Neural progenitor cell (in vitro differentiated cells): ENCODE data around the gene CDH26. TPM values are rescaled to one million over a fixed set of nuclear protein-coding genes. Genes with fewer than 3 reads are reported as not detected.

Experiments used
- DNase-seq: peaks from one replicate; pipeline ENCODE4 v3.0.0-alpha.2; 2016; ENCODE audit warnings: low spot score
- H2AFZ ChIP-seq: fragments of 200-600 bp; sonication (generic); replicated peaks from 2 replicates; pipeline ENCODE4 v1.6.1; 2016; ENCODE audit warnings: antibody characterized with exemption
- H3F3A ChIP-seq: fragments of 200-600 bp; sonication (generic); 2 replicates; pipeline ENCODE4 v1.6.1; 2016; ENCODE audit warnings: antibody characterized with exemption, low read depth
- H3K27ac ChIP-seq: fragments of 200-600 bp; sonication (generic); 2 replicates; pipeline ENCODE4 v1.5.1; 2016; ENCODE audit warnings: mild to moderate bottlenecking
- H3K27me3 ChIP-seq: fragments of 200-600 bp; sonication (generic); 2 replicates; pipeline ENCODE4 v1.6.1; 2016; ENCODE audit warnings: mild to moderate bottlenecking, moderate library complexity
- H3K36me3 ChIP-seq: fragments of 200-600 bp; sonication (generic); 2 replicates; pipeline ENCODE4 v1.5.1; 2016
- H3K4me1 ChIP-seq: fragments of 200-600 bp; sonication (generic); 2 replicates; pipeline ENCODE4 v1.6.1; 2016; ENCODE audit warnings: mixed run types
- H3K4me2 ChIP-seq: fragments of 200-600 bp; sonication (generic); 2 replicates; pipeline ENCODE4 v1.6.1; 2016
- H3K4me3 ChIP-seq: fragments of 200-600 bp; sonication (generic); 2 replicates; pipeline ENCODE4 v1.5.1; 2016
- H3K79me2 ChIP-seq: fragments of 200-600 bp; sonication (generic); 2 replicates; pipeline ENCODE4 v1.6.1; 2016; ENCODE audit warnings: low read depth
- H3K9ac ChIP-seq: fragments of 200-600 bp; sonication (generic); 2 replicates; pipeline ENCODE4 v1.6.1; 2016
- H3K9me3 ChIP-seq: fragments of 200-600 bp; sonication (generic); 2 replicates; pipeline ENCODE4 v1.5.1; 2016; ENCODE audit warnings: low read depth
- H4K20me1 ChIP-seq: fragments of 200-600 bp; sonication (generic); 2 replicates; pipeline ENCODE4 v1.6.1; 2016; ENCODE audit warnings: low read depth
- H3K27ac Mint-ChIP-seq: 3 replicates; pipeline ENCODE4 v1.8.0; 2021; ENCODE audit warnings: mixed read lengths
- H3K27me3 Mint-ChIP-seq: 2 replicates; pipeline ENCODE4 v1.8.0; 2022; ENCODE audit warnings: low read depth, mild to moderate bottlenecking, inconsistent platforms, moderate library complexity, mixed read lengths; ENCODE audit not compliant: insufficient read depth
- H3K36me3 Mint-ChIP-seq: 3 replicates; pipeline ENCODE4 v1.8.0; 2021; ENCODE audit warnings: mixed read lengths
- H3K4me1 Mint-ChIP-seq: 3 replicates; pipeline ENCODE4 v1.8.0; 2021; ENCODE audit warnings: mixed read lengths
- H3K4me3 Mint-ChIP-seq: 3 replicates; pipeline ENCODE4 v1.8.0; 2021; ENCODE audit warnings: mild to moderate bottlenecking, moderate library complexity, mixed read lengths
- H3K9me3 Mint-ChIP-seq: 3 replicates; pipeline ENCODE4 v1.8.0; 2020; ENCODE audit warnings: mixed read lengths
- CTCF ChIP-seq: fragments of 200-600 bp; sonication (generic); IDR thresholded peaks from 2 replicates; pipeline ENCODE4 v1.5.1; 2017; ENCODE audit warnings: antibody characterized with exemption, mild to moderate bottlenecking
- EZH2 ChIP-seq: fragments of 200-600 bp; sonication (generic); IDR thresholded peaks from 2 replicates; pipeline ENCODE4 v1.6.1; 2017; ENCODE audit warnings: antibody characterized with exemption, mild to moderate bottlenecking, moderate library complexity
- EZH2phosphoT487 ChIP-seq: fragments of 200-600 bp; sonication (generic); IDR thresholded peaks from 2 replicates; pipeline ENCODE4 v1.6.1; 2017; ENCODE audit warnings: antibody characterized with exemption
- total RNA-seq: library from RNA; depleted of rRNA; stranded (reverse); fragments of >200 nt; gene quantifications from 2 replicates; pipeline ENCODE4 v1.2.3, GENCODE V29; 2015; ENCODE audit warnings: low replicate concordance

Gene CDH26
- total RNA-seq, 1 donor from 2014 or later = not detected

- Histone ChIP-seq H3K4me2 (peak within 1 kb of the TSS; percentile 71), H3F3A (peaks cover 17% of the 10 kb centered on the region), H3K9me3 (no peaks in the 10 kb centered on the region), H3K4me1 (peaks cover 9% of the 10 kb centered on the region), H3K9ac (no peak within 1 kb of the TSS), H4K20me1 (no peaks in the 10 kb centered on the region), H3K27me3 (peaks cover 48% of the 10 kb centered on the region), H3K36me3 (no peaks in the 10 kb centered on the region), H3K79me2 (no peaks in the 10 kb centered on the region), H3K27ac (peak within 1 kb of the TSS; percentile 13), H2AFZ (peak within 1 kb of the TSS; percentile 69), H3K4me3 (peak within 1 kb of the TSS; percentile 50)
- H3K36me3 Mint-ChIP-seq = peaks cover 11% of the 10 kb centered on the region
- no peak for TF ChIP-seq EZH2
- TF ChIP-seq EZH2phosphoT487 = peak; percentile 37
- peak; percentile 18 for TF ChIP-seq CTCF
- peak within 1 kb of the TSS; percentile 95 for H3K27ac Mint-ChIP-seq
- no peaks in the 10 kb centered on the region for H3K27me3 Mint-ChIP-seq
- peak within 1 kb of the TSS; percentile 98 for H3K4me3 Mint-ChIP-seq
- no peaks in the 10 kb centered on the region for H3K9me3 Mint-ChIP-seq
- peak; percentile 91 for DNase-seq
- H3K4me1 Mint-ChIP-seq = peaks cover 38% of the 10 kb centered on the region
Observed at GRCh38 chr20:59940129-59940955, 17.9 kb upstream of the CDH26 start, which contains the start of the genes FAM217B and PPP1R3D. Gene FAM217B, plus strand, starts transcription at chr20:59940389. Its CDS starts 3,555 bp downstream, at chr20:59943944. Gene PPP1R3D, minus strand, starts transcription at chr20:59940305. Its CDS starts 374 bp downstream, at chr20:59939931.

GRCh38 chr20:59940956-59941294, 17.3 kb upstream of the CDH26 start:
- H3K27me3 ChIP-seq = peaks cover 42% of the 10 kb centered on the region
- peaks cover 17% of the 10 kb centered on the region for H3F3A ChIP-seq
- no peak overlapping the region for H3K9ac ChIP-seq
- Mint-ChIP-seq H3K27ac (peak overlapping the region; percentile 95), H3K4me3 (peak overlapping the region; percentile 98), H3K4me1 (peaks cover 44% of the 10 kb centered on the region), H3K27me3 (no peaks in the 10 kb centered on the region), H3K9me3 (no peaks in the 10 kb centered on the region), H3K36me3 (peaks cover 11% of the 10 kb centered on the region)
- peak overlapping the region; percentile 69 for H2AFZ ChIP-seq
- no peaks in the 10 kb centered on the region for H3K9me3 ChIP-seq
- peak overlapping the region; percentile 71 for H3K4me2 ChIP-seq
- peak; percentile 54 for DNase-seq
- H3K36me3 ChIP-seq = no peaks in the 10 kb centered on the region
- H3K4me1 ChIP-seq = peaks cover 14% of the 10 kb centered on the region
- H3K79me2 ChIP-seq = no peaks in the 10 kb centered on the region
- H3K4me3 ChIP-seq = peak overlapping the region; percentile 50
- peak overlapping the region; percentile 13 for H3K27ac ChIP-seq
- TF ChIP-seq EZH2 = no peak
- no peak for TF ChIP-seq CTCF
- TF ChIP-seq EZH2phosphoT487 = no peak
- H4K20me1 ChIP-seq = no peaks in the 10 kb centered on the region

- Histone ChIP-seq H3K4me2 (no peak overlapping the region), H3K27ac (no peak overlapping the region), H3K79me2 (no peaks in the 10 kb centered on the region), H3K4me3 (no peak overlapping the region), H3K36me3 (no peaks in the 10 kb centered on the region), H3K27me3 (peaks cover 29% of the 10 kb centered on the region), H3F3A (peaks cover 17% of the 10 kb centered on the region), H3K9me3 (no peaks in the 10 kb centered on the region), H2AFZ (no peak overlapping the region), H3K4me1 (peaks cover 19% of the 10 kb centered on the region), H3K9ac (no peak overlapping the region), H4K20me1 (no peaks in the 10 kb centered on the region)
- peaks cover 46% of the 10 kb centered on the region for H3K4me1 Mint-ChIP-seq
- no peak for TF ChIP-seq CTCF
- no peak for TF ChIP-seq EZH2phosphoT487
- TF ChIP-seq EZH2 = no peak
- H3K27me3 Mint-ChIP-seq = no peaks in the 10 kb centered on the region
- no peak overlapping the region for H3K4me3 Mint-ChIP-seq
- peaks cover 11% of the 10 kb centered on the region for H3K36me3 Mint-ChIP-seq
- no peaks in the 10 kb centered on the region for H3K9me3 Mint-ChIP-seq
- DNase-seq = no peak
- no peak overlapping the region for H3K27ac Mint-ChIP-seq
Observed at GRCh38 chr20:59942245-59942644, 16.0 kb upstream of the CDH26 start.
